Glutamatergic neuron (in vitro differentiated cells): ENCODE results near the gene DLG1. TPM values are rescaled to one million over a fixed set of nuclear protein-coding genes. Genes with fewer than 3 reads are reported as not detected.

Experiments used
- DNase-seq: peaks from one replicate; pipeline ENCODE4 v3.0.0; 2022
- H3K27ac Mint-ChIP-seq: one replicate; pipeline ENCODE4 v1.8.0; 2020; ENCODE audit warnings: mild to moderate bottlenecking, mixed read lengths, inconsistent platforms; ENCODE audit not compliant: unreplicated experiment
- H3K27me3 Mint-ChIP-seq: one replicate; pipeline ENCODE4 v1.8.0; 2020; ENCODE audit warnings: mild to moderate bottlenecking, moderate library complexity, mixed read lengths, inconsistent platforms; ENCODE audit not compliant: unreplicated experiment
- H3K36me3 Mint-ChIP-seq: one replicate; pipeline ENCODE4 v1.8.0; 2020; ENCODE audit warnings: mild to moderate bottlenecking, mixed read lengths, inconsistent platforms; ENCODE audit not compliant: unreplicated experiment
- H3K4me1 Mint-ChIP-seq: one replicate; pipeline ENCODE4 v1.8.0; 2020; ENCODE audit warnings: mild to moderate bottlenecking, low read depth, mixed read lengths, inconsistent platforms; ENCODE audit not compliant: unreplicated experiment
- H3K4me3 Mint-ChIP-seq: one replicate; pipeline ENCODE4 v1.8.0; 2020; ENCODE audit warnings: mild to moderate bottlenecking, mixed read lengths, inconsistent platforms; ENCODE audit not compliant: unreplicated experiment
- H3K9me3 Mint-ChIP-seq: one replicate; pipeline ENCODE4 v1.8.0; 2020; ENCODE audit warnings: mild to moderate bottlenecking, moderate library complexity, mixed read lengths, inconsistent platforms; ENCODE audit not compliant: unreplicated experiment
- CTCF ChIP-seq: fragments of 200-600 bp; sonication (generic); IDR thresholded peaks from one replicate; pipeline ENCODE4 v1.5.0; 2021; ENCODE audit not compliant: partially characterized antibody, unreplicated experiment
- total RNA-seq: library from RNA; stranded (reverse); fragmentation: NEBNext Ultra II Directional; extraction: Animal tissue kit (Norgen Biotek cat#: 25700); gene quantifications from one replicate; pipeline ENCODE4 v1.2.1, GENCODE V29; 2021; ENCODE audit not compliant: unreplicated experiment

DLG1 gene
- total RNA-seq, 1 donor from 2014 or later = 66.0 TPM

DNA sequence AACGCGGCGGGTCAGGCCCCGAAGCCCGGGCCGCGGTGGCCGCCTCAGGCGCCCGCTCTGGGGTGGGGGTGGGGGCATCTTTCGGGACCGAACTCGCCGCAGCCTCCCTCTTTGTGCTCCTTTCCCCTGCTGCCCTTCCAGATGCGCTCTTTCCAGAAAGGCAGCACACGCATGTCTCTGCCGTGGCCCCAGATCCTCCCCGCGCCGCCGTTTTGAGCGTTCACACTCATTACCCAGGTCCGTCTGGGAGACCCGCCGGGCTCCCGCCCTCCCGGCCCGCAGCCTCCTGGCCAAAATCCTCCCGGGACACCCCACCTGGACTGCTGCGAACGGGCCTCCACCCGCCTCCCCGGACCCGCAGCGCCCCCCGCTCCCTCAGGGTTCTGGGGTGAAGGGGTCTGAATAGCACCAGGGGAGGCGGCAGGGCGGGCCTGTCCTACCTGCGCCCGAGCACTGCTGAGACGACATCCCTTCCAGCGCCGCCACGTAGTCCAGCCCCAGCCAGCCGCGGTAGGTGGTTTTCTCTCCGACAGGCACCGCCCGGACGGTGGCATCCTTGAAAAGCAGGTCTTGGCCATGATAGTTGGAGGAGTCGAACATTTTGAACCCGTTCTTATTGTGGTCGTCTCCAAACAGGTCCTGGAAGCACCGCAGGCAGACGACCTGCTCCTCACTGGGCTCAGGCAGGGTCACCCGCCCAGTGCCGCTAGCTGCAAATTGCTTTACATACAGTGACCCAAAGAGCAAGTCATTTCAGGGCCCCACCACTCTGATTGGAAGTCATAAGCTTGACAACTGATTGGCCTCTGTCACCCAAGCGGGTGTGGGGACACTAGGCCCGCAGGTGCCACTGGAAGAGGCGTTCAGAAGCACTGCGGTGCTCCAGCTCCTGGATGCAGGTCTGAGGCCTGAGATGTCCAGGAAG lies 294.7 kb downstream of the DLG1 start:
- no peaks in the 10 kb centered on the region for H3K4me1 Mint-ChIP-seq
- peaks cover 10% of the 10 kb centered on the region for H3K9me3 Mint-ChIP-seq
- peaks cover 13% of the 10 kb centered on the region for H3K36me3 Mint-ChIP-seq
- DNase-seq = no peak
- H3K27ac Mint-ChIP-seq = no peak overlapping the region
- TF ChIP-seq CTCF = no peak
- H3K27me3 Mint-ChIP-seq = peaks cover 18% of the 10 kb centered on the region
- peak overlapping the region; percentile 85 for H3K4me3 Mint-ChIP-seq

- Mint-ChIP-seq H3K4me1 (no peaks in the 10 kb centered on the region), H3K36me3 (peaks cover 13% of the 10 kb centered on the region), H3K4me3 (no peak overlapping the region), H3K27me3 (peaks cover 19% of the 10 kb centered on the region), H3K9me3 (peaks cover 10% of the 10 kb centered on the region), H3K27ac (no peak overlapping the region)
- DNase-seq = peak; percentile 79
- TF ChIP-seq CTCF = peak; percentile 78
Measured at GRCh38 chr3:197002701-197003454, 295.5 kb downstream of the DLG1 start.

GRCh38 chr3:197001972-197002700 lies 296.3 kb downstream of the DLG1 start:
- DNase-seq = no peak
- H3K4me3 Mint-ChIP-seq = peak overlapping the region; percentile 82

More at GRCh38 chr3:197001972-197002700, 296.3 kb downstream of the DLG1 start:
- peaks cover 20% of the 10 kb centered on the region for H3K27me3 Mint-ChIP-seq
- H3K27ac Mint-ChIP-seq = no peak overlapping the region
- TF ChIP-seq CTCF = no peak
- H3K4me1 Mint-ChIP-seq = no peaks in the 10 kb centered on the region
- peaks cover 10% of the 10 kb centered on the region for H3K9me3 Mint-ChIP-seq
- H3K36me3 Mint-ChIP-seq = peaks cover 13% of the 10 kb centered on the region
